GM21786 (cell line): ENCODE results near the gene TARBP2.

Experiments
- ATAC-seq: cut with Tn5 transposase; IDR thresholded peaks from one replicate; pipeline ENCODE4 v1.9.1; 2021; ENCODE audit not compliant: unreplicated experiment

The TARBP2 gene

GRCh38 chr12:53552361-53553327, 51.6 kb downstream of the TARBP2 start:
- no peak for ATAC-seq
